ENCODE data around the gene ACO2. TPM values are rescaled to one million over a fixed set of nuclear protein-coding genes. Genes with fewer than 3 reads are reported as not detected.
A peak's percentile ranks its signal among the peaks of the same experiment; 100 is the strongest.
"Not testable (repeated sequence)": the region's sequence is repeated elsewhere in the genome, so short reads cannot be mapped to it uniquely, and the experiment has no call there.

ACO2 gene
- total RNA-seq, 4 donors from 2014 or later, result 81.3 to 205 (median 135) TPM

DNA sequence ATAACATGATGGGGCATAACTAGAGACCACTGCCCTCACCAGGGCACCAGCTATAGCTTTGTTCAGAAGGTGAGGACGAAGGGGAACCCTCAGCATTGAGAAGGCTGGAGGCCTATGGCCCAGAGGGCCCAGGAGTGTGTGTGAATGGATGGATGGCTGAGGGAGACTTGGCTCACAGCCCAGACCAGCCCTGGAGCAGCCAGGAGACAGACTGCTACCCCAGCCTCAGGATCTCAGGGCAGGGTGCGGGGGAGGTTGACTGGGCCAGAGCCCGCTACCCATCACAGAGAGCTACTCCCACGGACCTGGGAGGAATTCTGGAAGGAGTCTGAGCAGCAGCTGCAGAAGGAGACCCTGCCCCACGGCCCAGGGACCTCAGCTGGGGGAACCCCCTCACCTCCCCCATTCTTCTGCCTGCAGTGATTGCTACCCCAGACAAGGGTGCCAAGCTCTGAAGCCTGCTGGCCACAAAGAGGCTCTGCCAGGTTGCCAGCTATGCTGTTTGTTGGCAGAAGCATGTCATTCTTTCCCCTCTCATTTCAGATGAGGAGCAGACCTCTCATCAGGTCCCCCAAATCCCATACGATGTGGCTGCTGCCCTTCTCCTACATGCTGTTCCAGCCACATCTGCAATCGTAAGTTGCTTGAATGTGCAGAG, 86.5 kb downstream of the ACO2 start:
- Histone ChIP-seq H3K4me3 (replicated peaks in 1 of 3) (no peak overlapping the region), H3K27me3 (no peaks in the 10 kb centered on the region), H3K36me3 (no peaks in the 10 kb centered on the region), H3K27ac (no peak overlapping the region), H3K9me3 (no peaks in the 10 kb centered on the region), H3K4me1 (peaks cover 0 to 20% of the 10 kb centered on the region in 2 donors)
- intact Hi-C loops (cut with DNase I), result no loop called here
- TF ChIP-seq POLR2A (IDR thresholded peaks at IDR 0.05) (no peak), CTCF (IDR thresholded peaks at IDR 0.05) (no peak)
- 62 to 66% methylated on average over 7 of the region's 7 CpGs for WGBS, 2 donors
- no peak for DNase-seq

DNA sequence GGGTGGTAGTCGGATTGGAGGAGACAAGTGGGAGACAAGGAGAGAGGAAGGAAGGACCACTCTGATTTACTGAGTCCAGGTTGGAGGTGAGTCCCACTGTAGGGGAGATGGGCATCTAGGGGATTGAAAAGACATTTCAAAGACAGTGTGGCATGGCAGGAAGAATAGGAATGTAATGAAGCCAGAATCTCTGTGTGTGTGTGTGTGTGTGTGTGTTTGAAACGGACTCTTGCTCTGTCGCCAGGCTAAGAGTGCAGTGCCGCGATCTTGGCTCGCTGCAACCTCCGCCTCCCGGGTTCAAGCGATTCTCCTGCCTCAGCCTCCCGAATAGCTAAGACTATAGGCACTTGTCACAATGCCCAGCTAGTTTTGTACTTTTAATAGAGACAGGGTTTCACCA, 87.6 kb downstream of the ACO2 start:
- Histone ChIP-seq H3K9me3 (no peaks in the 10 kb centered on the region), H3K4me3 (replicated peaks in 1 of 3) (no peak overlapping the region), H3K36me3 (no peaks in the 10 kb centered on the region), H3K4me1 (peaks cover 0 to 20% of the 10 kb centered on the region in 2 donors), H3K27me3 (no peaks in the 10 kb centered on the region), H3K27ac (no peak overlapping the region)
- no peak for DNase-seq
- intact Hi-C loops (cut with DNase I), result no loop called here
- WGBS, 2 donors, result 87 to 88% methylated on average over 10 of the region's 10 CpGs
- no peak for TF ChIP-seq POLR2A (IDR thresholded peaks at IDR 0.05)

- intact Hi-C loops (cut with DNase I), result no loop called here
- Histone ChIP-seq H3K27me3 (no peaks in the 10 kb centered on the region), H3K9me3 (no peaks in the 10 kb centered on the region), H3K36me3 (no peaks in the 10 kb centered on the region), H3K4me3 (replicated peaks in 1 of 3) (no peak overlapping the region), H3K4me1 (peaks cover 0 to 20% of the 10 kb centered on the region in 2 donors), H3K27ac (no peak overlapping the region)
- WGBS, 2 donors, result 42 to 61% methylated on average over 11 to 19 of the region's 19 CpGs
- no peak for TF ChIP-seq POLR2A (IDR thresholded peaks at IDR 0.05)
- no peak for TF ChIP-seq CTCF (IDR thresholded peaks at IDR 0.05)
- peak; percentile 66 to 68 for DNase-seq
These were observed 88.7 kb downstream of the ACO2 start for GRCh38 chr22:41557401-41558240.

- H3K27ac ChIP-seq; H3K27me3 ChIP-seq; H3K36me3 ChIP-seq; H3K9me3 ChIP-seq; DNase-seq; H3K4me3 ChIP-seq (replicated peaks in 1 of 3); intact Hi-C loops (cut with DNase I): not testable (repeated sequence)
- WGBS, 2 donors, result 90 to 94% methylated on average over 13 of the region's 13 CpGs
- H3K4me1 ChIP-seq, result peaks cover 0 to 20% of the 10 kb centered on the region in 2 donors
These were observed 89.3 kb downstream of the ACO2 start for GRCh38 chr22:41558241-41558630.

GRCh38 chr22:41560095-41560471, 91.2 kb downstream of the ACO2 start:
- H3K9me3 ChIP-seq, result no peaks in the 10 kb centered on the region
- no peaks in the 10 kb centered on the region for H3K36me3 ChIP-seq
- H3K27ac ChIP-seq, result no peak overlapping the region
- WGBS, 2 donors, result 71 to 74% methylated on average over 4 to 6 of the region's 6 CpGs
- H3K27me3 ChIP-seq, result no peaks in the 10 kb centered on the region
- peaks cover 0 to 11% of the 10 kb centered on the region in 2 donors for H3K4me1 ChIP-seq
- H3K4me3 ChIP-seq (replicated peaks in 1 of 3), result no peak overlapping the region
- DNase-seq, result no peak
- TF ChIP-seq CTCF (IDR thresholded peaks at IDR 0.05), result no peak
- no peak for TF ChIP-seq POLR2A (IDR thresholded peaks at IDR 0.05)
- intact Hi-C loops (cut with DNase I), result no loop called here

DNA sequence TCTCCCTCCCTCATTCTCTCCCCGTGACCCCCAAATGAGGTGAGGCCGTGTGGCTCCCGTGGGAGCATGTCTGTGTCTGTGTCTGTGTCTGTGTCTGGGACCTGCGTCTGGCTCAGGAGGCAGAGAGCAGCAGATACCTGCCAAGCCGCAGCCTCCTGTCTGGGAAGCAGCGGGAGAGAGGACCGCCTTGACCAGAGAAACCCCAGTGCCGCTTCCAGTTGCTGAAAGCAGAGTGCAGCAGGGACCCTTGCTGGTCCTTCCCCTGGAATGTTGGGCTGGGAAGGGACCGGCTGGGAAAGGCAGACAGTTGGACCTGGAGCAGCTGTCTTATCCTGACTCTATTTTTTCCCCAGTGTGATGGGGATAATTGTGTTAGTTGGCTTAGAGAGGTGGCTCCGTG, 92.4 kb downstream of the ACO2 start:
- H3K36me3 ChIP-seq, result no peaks in the 10 kb centered on the region
- H3K4me3 ChIP-seq (replicated peaks in 1 of 3), result no peak overlapping the region
- H3K9me3 ChIP-seq, result no peaks in the 10 kb centered on the region
- H3K27me3 ChIP-seq, result no peaks in the 10 kb centered on the region
- intact Hi-C loops (cut with DNase I), result no loop called here
- TF ChIP-seq CTCF (IDR thresholded peaks at IDR 0.05) (no peak), POLR2A (IDR thresholded peaks at IDR 0.05) (no peak)
- H3K4me1 ChIP-seq, result peaks cover 0 to 11% of the 10 kb centered on the region in 2 donors
- 63 to 64% methylated on average over 6 to 10 of the region's 10 CpGs for WGBS, 2 donors
- no peak for DNase-seq
- H3K27ac ChIP-seq, result no peak overlapping the region
